Measurements from ENCODE around the gene LRRTM4. TPM values are rescaled to one million over a fixed set of nuclear protein-coding genes. Genes with fewer than 3 reads are reported as not detected.

Gene LRRTM4
- total and polyA plus RNA-seq, 2 of the 13 experiments (the other 11 are each of a cell fraction or from before 2014, with no cell fraction given), result 1.2 TPM

GRCh38 chr2:77459840-77460239, 62.3 kb downstream of the LRRTM4 start:
- H3K27me3 ChIP-seq (ENCODE audit: control insufficient read depth in 1 of 2, insufficient read depth in 2 of 2, low read length in 2 of 2), result no peaks in the 10 kb centered on the region
- no peak for FAIRE-seq
- CTCF ChIA-PET (ENCODE audit: low intra/inter-chr PET ratio, low total read pairs), result no interaction called here
- no peaks in the 10 kb centered on the region for H4K20me1 ChIP-seq (ENCODE audit: insufficient read depth, low read length)
- no peaks in the 10 kb centered on the region for H3K9me3 ChIP-seq (ENCODE audit: low read length)
- no peak for ATAC-seq
- in situ Hi-C loops (cut with HindIII; ENCODE audit: extremely low pct_ligation_motif_present, low pct_unique_long_range_greater_than_20kb), result no loop called here
- BruUV-seq (replicated peaks), result no TSS peak
- no peaks in the 10 kb centered on the region for H3K79me2 ChIP-seq (ENCODE audit: insufficient read depth, low read length)
- H3K4me2 ChIP-seq (ENCODE audit: low read depth, low read length), result no peak overlapping the region
- POLR2A ChIA-PET, result no interaction called here
- H3K4me1 ChIP-seq (ENCODE audit: insufficient read depth, low read length), result no peaks in the 10 kb centered on the region
- DNase-seq (ENCODE audit: low spot score), result no peak
- TF ChIP-seq ZNF644 (CRISPR knock-in tag; IDR thresholded peaks at IDR 0.05; ENCODE audit: low read depth) (no peak), EED (CRISPR knock-in tag; IDR thresholded peaks at IDR 0.05) (no peak), ZBTB1 (CRISPR knock-in tag; IDR thresholded peaks at IDR 0.05; ENCODE audit: borderline replicate concordance) (no peak), BATF2 (CRISPR knock-in tag; IDR thresholded peaks at IDR 0.05) (no peak), TGIF2 (CRISPR knock-in tag; IDR thresholded peaks at IDR 0.05) (no peak), KLF13 (CRISPR knock-in tag; IDR thresholded peaks at IDR 0.05) (no peak), XRCC5 (optimal IDR thresholded peaks at IDR 0.05; ENCODE audit: low read length) (no peak), ZNF792 (CRISPR knock-in tag; IDR thresholded peaks at IDR 0.05) (no peak), ZBTB43 (CRISPR knock-in tag; conservative IDR thresholded peaks at IDR 0.05) (no peak), ZNF556 (CRISPR knock-in tag; IDR thresholded peaks at IDR 0.05; ENCODE audit: borderline replicate concordance) (no peak), KAT8 (CRISPR knock-in tag; IDR thresholded peaks at IDR 0.05) (no peak), PRDM4 (CRISPR knock-in tag; IDR thresholded peaks at IDR 0.05; ENCODE audit: borderline replicate concordance) (no peak), ZNF512 (CRISPR knock-in tag; IDR thresholded peaks at IDR 0.05) (no peak)
- intact Hi-C loops (cut with micrococcal nuclease; ENCODE audit: unreplicated experiment), result no loop called here
- no peak overlapping the region for H3K27ac ChIP-seq (ENCODE audit: extremely low read length, insufficient read depth, low read length)
- H3K36me3 ChIP-seq (replicated peaks in 1 of 2; ENCODE audit: control insufficient read depth in 1 of 2, insufficient read depth in 2 of 2, low read length in 2 of 2), result no peaks in the 10 kb centered on the region
- no peak overlapping the region for H3K4me3 ChIP-seq (replicated peaks in 1 of 3; ENCODE audit: insufficient read depth in 1 of 3, low read depth in 2 of 3, low read length in 3 of 3)
- H3K9ac ChIP-seq (ENCODE audit: insufficient read depth, low read depth, low read length), result no peak overlapping the region
- WGBS (ENCODE audit: low lambda C conversion rate), result 2% methylated on average over 3 of the region's 3 CpGs
- no peak overlapping the region for H2AFZ ChIP-seq (ENCODE audit: low read length)
